HL-60 (cell line): ENCODE measurements around the gene PRDM5.

Source experiments
- CTCF ChIP-seq: IDR thresholded peaks from one replicate; pipeline ENCODE4 v1.5.1; 2011; ENCODE audit warnings: low read length, control low read depth, inconsistent platforms; ENCODE audit not compliant: insufficient read depth
- GABPA ChIP-seq: IDR thresholded peaks from 2 replicates; pipeline ENCODE4 v1.6.1; 2012; ENCODE audit warnings: low read depth

GRCh38 chr4:120853161-120853935 is 69.2 kb downstream of the PRDM5 start:
- TF ChIP-seq CTCF = no peak
- no peak for TF ChIP-seq GABPA
